Right lobe of liver (tissue), 4 donors: ENCODE data around the gene XRN1.

Experiments used
- POLR2A ChIP-seq: fragments of 450-650 bp; IDR thresholded peaks from one replicate; pipeline ENCODE4 v1.6.1; 2017; ENCODE audit warnings: antibody characterized with exemption, mild to moderate bottlenecking
- TF ChIP-seq, protein P1 (sequence below), 4 donors: fragments of 200-600 bp in 3 of 4; fragments of 450-650 bp in 1 of 4; IDR thresholded peaks; one replicate each; pipeline versions ENCODE4 v1.5.1 to v1.8.0; 2016 to 2022; ENCODE audit warnings: antibody characterized with exemption in 4 of 4, mild to moderate bottlenecking in 2 of 4
- donor health status: DM: no; HTN: no; CAD: no.
- donor health status: DM: no; HTN: no; CAD: no.
- donor health status: DM: no; HTN: yes; CAD: no.

DNA sequence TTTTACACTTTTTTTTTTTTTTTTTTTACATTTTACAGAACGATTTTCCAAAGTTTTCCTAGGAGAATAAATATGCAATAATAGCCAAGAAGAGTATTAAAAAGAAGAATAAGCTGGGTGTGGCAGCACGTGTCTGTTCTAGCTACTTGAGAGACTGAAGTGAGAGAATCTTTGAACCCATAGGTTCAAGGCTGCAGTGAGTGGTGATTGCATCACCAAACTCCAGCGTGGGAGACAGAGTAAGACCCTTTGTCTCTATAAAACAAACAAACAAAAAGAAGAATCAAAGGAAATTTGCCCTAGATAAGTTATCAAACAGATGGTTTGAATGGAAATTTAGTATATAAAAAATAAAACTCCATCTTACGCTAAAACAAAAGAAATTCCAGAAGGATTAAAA lies 13.3 kb downstream of the XRN1 start:
- TF ChIP-seq, protein P1, sequence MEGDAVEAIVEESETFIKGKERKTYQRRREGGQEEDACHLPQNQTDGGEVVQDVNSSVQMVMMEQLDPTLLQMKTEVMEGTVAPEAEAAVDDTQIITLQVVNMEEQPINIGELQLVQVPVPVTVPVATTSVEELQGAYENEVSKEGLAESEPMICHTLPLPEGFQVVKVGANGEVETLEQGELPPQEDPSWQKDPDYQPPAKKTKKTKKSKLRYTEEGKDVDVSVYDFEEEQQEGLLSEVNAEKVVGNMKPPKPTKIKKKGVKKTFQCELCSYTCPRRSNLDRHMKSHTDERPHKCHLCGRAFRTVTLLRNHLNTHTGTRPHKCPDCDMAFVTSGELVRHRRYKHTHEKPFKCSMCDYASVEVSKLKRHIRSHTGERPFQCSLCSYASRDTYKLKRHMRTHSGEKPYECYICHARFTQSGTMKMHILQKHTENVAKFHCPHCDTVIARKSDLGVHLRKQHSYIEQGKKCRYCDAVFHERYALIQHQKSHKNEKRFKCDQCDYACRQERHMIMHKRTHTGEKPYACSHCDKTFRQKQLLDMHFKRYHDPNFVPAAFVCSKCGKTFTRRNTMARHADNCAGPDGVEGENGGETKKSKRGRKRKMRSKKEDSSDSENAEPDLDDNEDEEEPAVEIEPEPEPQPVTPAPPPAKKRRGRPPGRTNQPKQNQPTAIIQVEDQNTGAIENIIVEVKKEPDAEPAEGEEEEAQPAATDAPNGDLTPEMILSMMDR (IDR thresholded peaks at IDR 0.05) = no peak
- TF ChIP-seq POLR2A = no peak
